DND-41 (cell line): ENCODE results near the gene XKR7.
A peak's percentile ranks its signal among the peaks of the same experiment; 100 is the strongest.

Experiments used
- ATAC-seq: fragments of 200-7000 bp; cut with Tn5 transposase; 3 replicates; pipeline ENCODE4 v1.9.1; 2021; ENCODE audit warnings: low read depth; ENCODE audit not compliant: insufficient read depth
- DNase-seq: peaks from one replicate; pipeline ENCODE4 v3.0.0-alpha.2; 2020
- H2AFZ ChIP-seq: 2 replicates; pipeline ENCODE4 v1.6.0; 2012; ENCODE audit warnings: low read depth, low read length
- H3K27ac ChIP-seq: 2 replicates; pipeline ENCODE4 v1.5.1; 2012; ENCODE audit warnings: low read length, inconsistent platforms
- H3K27me3 ChIP-seq: fragments of 200-600 bp; sonication (generic); 2 replicates; pipeline ENCODE4 v1.6.0; 2012; ENCODE audit warnings: low read length, mild to moderate bottlenecking, inconsistent platforms; ENCODE audit not compliant: insufficient read depth, poor library complexity
- H3K36me3 ChIP-seq: 2 replicates; pipeline ENCODE4 v1.5.1; 2012; ENCODE audit warnings: low read length, inconsistent platforms; ENCODE audit not compliant: insufficient read depth
- H3K4me1 ChIP-seq: 2 replicates; pipeline ENCODE4 v1.5.1; 2012; ENCODE audit warnings: mild to moderate bottlenecking, low read length; ENCODE audit not compliant: insufficient read depth
- H3K4me2 ChIP-seq: 2 replicates; pipeline ENCODE4 v1.6.0; 2012; ENCODE audit warnings: mild to moderate bottlenecking, moderate library complexity, low read length, inconsistent platforms; ENCODE audit not compliant: insufficient read depth
- H3K4me3 ChIP-seq, 2 experiments: fragments of 200-600 bp in 1 of 2; shearing (Covaris generic) in 1 of 2; 2 replicates each; pipeline ENCODE4 v1.5.1; 2012 to 2016; ENCODE audit warnings: inconsistent platforms in 2 of 2, low read length in 2 of 2, mild to moderate bottlenecking in 2 of 2, low read depth in 1 of 2, moderate library complexity in 1 of 2
- H3K79me2 ChIP-seq: 2 replicates; pipeline ENCODE4 v1.6.0; 2012; ENCODE audit warnings: low read length, inconsistent platforms; ENCODE audit not compliant: insufficient read depth
- H3K9ac ChIP-seq: 2 replicates; pipeline ENCODE4 v1.6.0; 2012; ENCODE audit warnings: low read depth, mild to moderate bottlenecking, inconsistent platforms, low read length, moderate library complexity
- H3K9me3 ChIP-seq: 2 replicates; pipeline ENCODE4 v1.5.1; 2012; ENCODE audit warnings: low read length, moderate library complexity, mild to moderate bottlenecking, inconsistent platforms; ENCODE audit not compliant: insufficient read depth, severe bottlenecking
- H4K20me1 ChIP-seq: 2 replicates; pipeline ENCODE4 v1.6.0; 2012; ENCODE audit warnings: low read length; ENCODE audit not compliant: insufficient read depth
- EZH2 ChIP-seq: IDR thresholded peaks from 3 replicates; pipeline ENCODE4 v1.6.1; 2012; ENCODE audit warnings: borderline replicate concordance, low read depth, mild to moderate bottlenecking, moderate library complexity, low read length, inconsistent platforms; ENCODE audit not compliant: severe bottlenecking
- TF ChIP-seq, protein P1 (sequence below): IDR thresholded peaks from 2 replicates; pipeline ENCODE4 v1.5.1; 2012; ENCODE audit warnings: borderline replicate concordance, low read length, moderate library complexity, mild to moderate bottlenecking; ENCODE audit not compliant: poor library complexity, severe bottlenecking; ENCODE audit errors: extremely low read depth

The XKR7 gene

GRCh38 chr20:31923388-31924331 is 44.3 kb upstream of the XKR7 start:
- H3K4me2 ChIP-seq, result no peak overlapping the region
- no peak overlapping the region for H2AFZ ChIP-seq
- peaks cover 2% of the 10 kb centered on the region for H3K27me3 ChIP-seq
- no peaks in the 10 kb centered on the region for H3K36me3 ChIP-seq
- no peak overlapping the region for H3K9ac ChIP-seq
- no peaks in the 10 kb centered on the region for H3K79me2 ChIP-seq
- no peaks in the 10 kb centered on the region for H3K9me3 ChIP-seq
- H3K4me3 ChIP-seq, result no peak overlapping the region
- no peaks in the 10 kb centered on the region for H3K4me1 ChIP-seq
- no peak for TF ChIP-seq EZH2
- TF ChIP-seq, protein P1, sequence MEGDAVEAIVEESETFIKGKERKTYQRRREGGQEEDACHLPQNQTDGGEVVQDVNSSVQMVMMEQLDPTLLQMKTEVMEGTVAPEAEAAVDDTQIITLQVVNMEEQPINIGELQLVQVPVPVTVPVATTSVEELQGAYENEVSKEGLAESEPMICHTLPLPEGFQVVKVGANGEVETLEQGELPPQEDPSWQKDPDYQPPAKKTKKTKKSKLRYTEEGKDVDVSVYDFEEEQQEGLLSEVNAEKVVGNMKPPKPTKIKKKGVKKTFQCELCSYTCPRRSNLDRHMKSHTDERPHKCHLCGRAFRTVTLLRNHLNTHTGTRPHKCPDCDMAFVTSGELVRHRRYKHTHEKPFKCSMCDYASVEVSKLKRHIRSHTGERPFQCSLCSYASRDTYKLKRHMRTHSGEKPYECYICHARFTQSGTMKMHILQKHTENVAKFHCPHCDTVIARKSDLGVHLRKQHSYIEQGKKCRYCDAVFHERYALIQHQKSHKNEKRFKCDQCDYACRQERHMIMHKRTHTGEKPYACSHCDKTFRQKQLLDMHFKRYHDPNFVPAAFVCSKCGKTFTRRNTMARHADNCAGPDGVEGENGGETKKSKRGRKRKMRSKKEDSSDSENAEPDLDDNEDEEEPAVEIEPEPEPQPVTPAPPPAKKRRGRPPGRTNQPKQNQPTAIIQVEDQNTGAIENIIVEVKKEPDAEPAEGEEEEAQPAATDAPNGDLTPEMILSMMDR, result no peak
- ATAC-seq, result peak; percentile 14; the same call in 1 of the 3 replicates
- peaks cover 10% of the 10 kb centered on the region; the same call in 1 of the 2 replicates for H4K20me1 ChIP-seq
- H3K27ac ChIP-seq, result no peak overlapping the region
- DNase-seq, result no peak

GRCh38 chr20:31924561-31924960 is 43.4 kb upstream of the XKR7 start:
- H3K4me1 ChIP-seq, result no peaks in the 10 kb centered on the region
- no peaks in the 10 kb centered on the region for H3K9me3 ChIP-seq
- H3K79me2 ChIP-seq, result no peaks in the 10 kb centered on the region
- H2AFZ ChIP-seq, result no peak overlapping the region
- no peak overlapping the region for H3K4me2 ChIP-seq
- H3K27me3 ChIP-seq, result peaks cover 2% of the 10 kb centered on the region
- TF ChIP-seq, protein P1, result no peak
- no peak for TF ChIP-seq EZH2
- H3K27ac ChIP-seq, result no peak overlapping the region
- DNase-seq (no peak), ATAC-seq (no peak)
- no peak overlapping the region for H3K4me3 ChIP-seq
- H4K20me1 ChIP-seq, result peaks cover 10% of the 10 kb centered on the region; the same call in 1 of the 2 replicates
- no peaks in the 10 kb centered on the region for H3K36me3 ChIP-seq
- H3K9ac ChIP-seq, result no peak overlapping the region

DNA sequence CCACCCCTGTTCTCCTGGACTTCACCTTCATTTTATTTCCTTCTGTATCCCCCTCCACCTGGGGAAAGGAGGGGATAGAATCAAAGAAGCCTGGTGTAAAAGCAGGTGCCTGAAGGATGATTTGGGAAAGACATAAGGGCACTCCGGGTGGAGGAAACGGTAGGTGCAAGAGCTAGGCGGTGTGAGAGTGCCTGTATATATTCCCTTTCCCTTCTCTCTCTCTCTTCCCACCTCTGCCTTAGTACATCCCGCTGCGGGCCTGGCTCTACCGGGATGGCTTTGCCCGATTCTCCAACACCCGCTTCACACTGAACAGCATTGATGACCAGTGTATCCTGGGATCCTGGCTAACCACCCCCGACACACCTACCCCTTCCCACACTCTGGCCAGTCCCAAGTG is 42.3 kb upstream of the XKR7 start:
- H3K9ac ChIP-seq, result no peak overlapping the region
- H2AFZ ChIP-seq, result no peak overlapping the region
- H3K36me3 ChIP-seq, result no peaks in the 10 kb centered on the region
- H3K27ac ChIP-seq, result no peak overlapping the region
- H4K20me1 ChIP-seq, result 0 out of 2 replicates have a peak, but pooled peaks cover 7% of the 10 kb centered on the region
- H3K9me3 ChIP-seq, result no peaks in the 10 kb centered on the region
- ATAC-seq (no peak), DNase-seq (no peak)
- no peaks in the 10 kb centered on the region for H3K79me2 ChIP-seq
- peaks cover 2% of the 10 kb centered on the region for H3K27me3 ChIP-seq
- no peaks in the 10 kb centered on the region for H3K4me1 ChIP-seq
- no peak overlapping the region for H3K4me3 ChIP-seq
- no peak overlapping the region for H3K4me2 ChIP-seq
- TF ChIP-seq, protein P1, result no peak
- no peak for TF ChIP-seq EZH2
